Erythroblast (primary cell): ENCODE results near the gene FGF12.

Source experiments
- DNase-seq, 2 experiments: peaks; one replicate each; lab custom pipeline; 2025; lab: John Stamatoyannopoulos, UW
- GATA1 ChIP-seq: IDR thresholded peaks from 2 replicates; pipeline ENCODE4 v1.6.1; 2011; ENCODE audit warnings: low read depth, mild to moderate bottlenecking, control low read depth, low read length, moderate library complexity
- POLR2A ChIP-seq: IDR thresholded peaks from 2 replicates; pipeline ENCODE4 v1.6.1; 2011; ENCODE audit warnings: mild to moderate bottlenecking, low read length

Gene FGF12

GRCh38 chr3:192261135-192261534, 466.2 kb downstream of the FGF12 start:
- DNase-seq = no peak
- TF ChIP-seq GATA1 (no peak), POLR2A (no peak)

GRCh38 chr3:192260116-192261010, 467.0 kb downstream of the FGF12 start:
- TF ChIP-seq POLR2A = no peak
- no peak for TF ChIP-seq GATA1
- no peak for DNase-seq

DNA sequence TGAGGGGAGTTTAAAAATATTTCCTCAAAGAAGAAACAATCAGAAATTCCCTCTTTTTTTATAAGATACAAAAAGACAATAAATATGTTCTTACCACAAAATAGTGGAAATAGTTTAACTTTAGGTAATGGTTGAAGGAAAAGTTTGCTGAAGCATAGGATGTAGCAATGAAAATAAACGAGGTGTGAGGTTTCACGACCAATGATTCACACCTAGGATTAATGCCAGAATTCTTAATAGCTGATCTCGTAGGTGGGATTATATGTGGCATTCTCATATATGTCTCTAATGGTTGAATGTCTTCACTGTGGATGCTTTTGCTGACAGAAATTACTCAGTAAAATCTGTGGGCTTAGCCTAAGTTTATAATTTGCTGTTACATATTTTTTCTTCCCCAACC, 467.7 kb downstream of the FGF12 start:
- DNase-seq = no peak
- TF ChIP-seq POLR2A = no peak
- TF ChIP-seq GATA1 = no peak

- TF ChIP-seq POLR2A (no peak), GATA1 (no peak)
- DNase-seq = no peak
Observed at GRCh38 chr3:192258721-192259120, 468.6 kb downstream of the FGF12 start.

GRCh38 chr3:192255839-192256238, 471.5 kb downstream of the FGF12 start:
- TF ChIP-seq GATA1 = no peak
- no peak for TF ChIP-seq POLR2A

GRCh38 chr3:192253138-192253887, 474.0 kb downstream of the FGF12 start:
- no peak for TF ChIP-seq POLR2A
- TF ChIP-seq GATA1 = no peak
- no peak for DNase-seq

More at GRCh38 chr3:192255839-192256238, 471.5 kb downstream of the FGF12 start:
- no peak for DNase-seq

GRCh38 chr3:192249516-192249915, 477.8 kb downstream of the FGF12 start:
- DNase-seq = no peak
- no peak for TF ChIP-seq POLR2A

DNA sequence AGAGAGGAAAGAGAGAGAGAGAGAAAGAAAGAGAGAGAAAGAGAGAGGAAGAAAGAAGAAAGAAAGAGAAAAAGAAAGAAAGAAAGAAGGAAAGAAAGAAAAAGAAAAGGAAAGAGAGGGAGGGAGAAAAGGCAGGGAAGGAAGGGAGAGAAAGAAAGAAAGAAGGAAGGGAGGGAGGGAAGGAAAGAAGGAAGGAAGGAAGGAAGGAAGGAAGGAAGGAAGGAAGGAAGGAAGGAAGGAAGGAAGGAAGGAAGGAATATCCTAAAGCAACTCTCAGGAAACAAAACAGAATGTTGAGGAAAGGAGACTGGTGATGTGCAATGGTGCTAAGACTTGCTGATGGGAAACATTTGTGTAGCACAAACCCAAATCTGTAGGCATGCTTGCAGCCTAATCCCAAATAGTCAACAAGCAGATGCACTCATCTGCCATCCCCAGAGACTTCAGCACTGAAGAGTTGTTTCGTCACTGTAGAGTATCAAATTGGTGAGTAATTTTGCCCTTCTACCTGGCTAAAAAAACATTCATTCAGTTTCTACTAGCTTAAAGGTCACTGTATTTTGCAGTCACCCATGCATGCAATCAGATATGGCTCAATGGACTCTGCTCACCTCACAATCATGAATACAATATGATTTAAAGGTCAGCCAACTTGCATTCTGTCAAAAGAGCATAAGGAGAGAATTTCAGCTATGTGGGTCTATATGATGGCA, 480.3 kb downstream of the FGF12 start:
- DNase-seq = no peak
- TF ChIP-seq POLR2A (no peak), GATA1 (no peak)

DNA sequence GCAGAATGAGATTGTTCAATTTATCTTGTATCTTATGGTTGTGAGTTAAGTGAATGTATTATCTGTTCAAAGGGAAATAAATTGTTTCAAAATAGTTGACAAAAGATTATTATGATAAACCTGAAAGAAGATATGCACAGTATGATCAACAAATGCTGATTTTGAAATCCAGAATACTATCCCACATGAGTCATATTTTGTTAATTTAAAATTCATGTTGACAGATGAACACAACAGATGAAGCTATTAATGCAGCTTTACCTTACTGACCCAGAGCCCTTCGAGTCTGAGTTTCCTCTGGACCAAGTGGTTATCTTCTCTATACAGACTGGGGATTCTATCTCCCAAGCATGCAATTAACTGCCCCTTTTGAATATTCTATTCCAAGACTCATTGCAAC, 482.8 kb downstream of the FGF12 start:
- no peak for DNase-seq
- TF ChIP-seq GATA1 (no peak), POLR2A (no peak)

GRCh38 chr3:192239956-192240355, 487.4 kb downstream of the FGF12 start:
- no peak for TF ChIP-seq GATA1
- no peak for TF ChIP-seq POLR2A
- DNase-seq = no peak

GRCh38 chr3:192237992-192238608, 489.2 kb downstream of the FGF12 start:
- DNase-seq = no peak
- TF ChIP-seq GATA1 = no peak
- no peak for TF ChIP-seq POLR2A

DNA sequence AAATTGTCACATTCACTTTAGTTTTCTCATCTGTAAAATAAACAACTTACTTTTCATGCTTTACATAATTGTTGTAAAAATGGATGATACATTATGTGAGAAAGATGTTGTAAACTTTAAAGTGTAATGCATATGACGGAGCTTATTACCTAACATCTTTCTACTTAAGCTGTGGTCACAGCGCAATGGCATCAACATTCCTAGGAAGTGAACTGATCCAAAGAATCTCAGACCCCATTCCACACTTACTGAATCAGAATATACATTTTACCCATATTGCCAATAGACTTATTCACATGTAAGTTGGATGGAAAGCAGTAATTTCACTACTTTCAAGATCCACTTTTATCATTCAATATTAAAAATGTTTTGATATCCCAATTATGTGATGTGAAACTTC, 497.5 kb downstream of the FGF12 start:
- no peak for TF ChIP-seq GATA1
- no peak for DNase-seq

DNA sequence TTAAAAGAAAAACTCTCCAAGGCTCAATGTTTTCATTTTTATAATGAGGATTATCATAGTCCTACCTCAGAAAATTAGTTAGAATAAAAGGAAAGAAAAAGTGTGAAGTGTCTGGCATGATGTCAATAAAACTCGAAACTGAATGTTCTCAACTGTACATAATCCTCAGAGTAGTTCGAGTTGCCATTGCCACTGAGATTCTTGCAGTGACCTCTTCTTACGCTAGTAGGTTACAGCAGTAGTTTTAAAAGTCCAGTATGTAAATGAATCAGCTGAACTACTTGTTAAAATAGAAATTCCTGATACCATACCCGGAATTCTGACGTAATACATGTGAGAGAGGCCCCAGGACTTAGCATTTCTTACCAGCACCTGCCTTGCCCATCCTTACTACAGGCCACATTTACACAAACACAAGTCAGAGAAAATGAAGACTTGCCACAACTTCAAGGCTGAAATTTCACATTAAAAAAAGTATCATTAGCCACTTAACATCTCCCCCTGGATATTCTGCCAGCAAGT, 502.6 kb downstream of the FGF12 start:
- DNase-seq = no peak
- TF ChIP-seq GATA1 = no peak
- TF ChIP-seq POLR2A = no peak

- TF ChIP-seq GATA1 (no peak), POLR2A (no peak)
- DNase-seq = no peak
Observed at GRCh38 chr3:192223815-192224214, 503.5 kb downstream of the FGF12 start.
